NB4 (cell line): ENCODE results near the gene TRIOBP.

ENCODE experiments used
- MAX ChIP-seq: IDR thresholded peaks from 2 replicates; pipeline ENCODE4 v1.6.1; 2011; ENCODE audit warnings: low read depth, low read length
- MYC ChIP-seq: IDR thresholded peaks from 2 replicates; pipeline ENCODE4 v1.6.1; 2011; ENCODE audit warnings: low read depth, low read length
- POLR2A ChIP-seq: IDR thresholded peaks from 2 replicates; pipeline ENCODE4 v1.6.1; 2011; ENCODE audit warnings: mild to moderate bottlenecking; ENCODE audit not compliant: insufficient read length; ENCODE audit errors: extremely low read depth
- TF ChIP-seq, protein P1 (sequence below): IDR thresholded peaks from one replicate; pipeline ENCODE4 v1.5.1; 2012; ENCODE audit warnings: low read depth, low read length

GRCh38 chr22:37705205-37705604 is 8.4 kb downstream of the TRIOBP start:
- TF ChIP-seq MAX (no peak), POLR2A (no peak), MYC (no peak)
- TF ChIP-seq, protein P1, sequence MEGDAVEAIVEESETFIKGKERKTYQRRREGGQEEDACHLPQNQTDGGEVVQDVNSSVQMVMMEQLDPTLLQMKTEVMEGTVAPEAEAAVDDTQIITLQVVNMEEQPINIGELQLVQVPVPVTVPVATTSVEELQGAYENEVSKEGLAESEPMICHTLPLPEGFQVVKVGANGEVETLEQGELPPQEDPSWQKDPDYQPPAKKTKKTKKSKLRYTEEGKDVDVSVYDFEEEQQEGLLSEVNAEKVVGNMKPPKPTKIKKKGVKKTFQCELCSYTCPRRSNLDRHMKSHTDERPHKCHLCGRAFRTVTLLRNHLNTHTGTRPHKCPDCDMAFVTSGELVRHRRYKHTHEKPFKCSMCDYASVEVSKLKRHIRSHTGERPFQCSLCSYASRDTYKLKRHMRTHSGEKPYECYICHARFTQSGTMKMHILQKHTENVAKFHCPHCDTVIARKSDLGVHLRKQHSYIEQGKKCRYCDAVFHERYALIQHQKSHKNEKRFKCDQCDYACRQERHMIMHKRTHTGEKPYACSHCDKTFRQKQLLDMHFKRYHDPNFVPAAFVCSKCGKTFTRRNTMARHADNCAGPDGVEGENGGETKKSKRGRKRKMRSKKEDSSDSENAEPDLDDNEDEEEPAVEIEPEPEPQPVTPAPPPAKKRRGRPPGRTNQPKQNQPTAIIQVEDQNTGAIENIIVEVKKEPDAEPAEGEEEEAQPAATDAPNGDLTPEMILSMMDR: no peak
